Endothelial cell of umbilical vein (primary cell): ENCODE data around the gene HLA-DMA. TPM values are rescaled to one million over a fixed set of nuclear protein-coding genes. Genes with fewer than 3 reads are reported as not detected.

ENCODE experiments used
- BruUV-seq: library from RNA; stranded (reverse); fragments of 400-500 nt; replicated peaks from 2 replicates; lab custom pipeline; 2021; lab: Mats Ljungman, UMichigan
- CTCF ChIA-PET: fragments of 300-600, 350-600 bp; sonication (Branson Sonifier 250); formaldehyde crosslinking; loops from one replicate; lab custom pipeline; 2021; ENCODE audit warnings: antibody characterized with exemption, inconsistent platforms; lab: Charles Lee
- POLR2A ChIA-PET: fragments of 300-600, 350-600 bp; sonication (Branson Sonifier 250); formaldehyde crosslinking; loops from one replicate; lab custom pipeline; 2021; ENCODE audit warnings: antibody characterized with exemption, inconsistent platforms; lab: Charles Lee
- DNase-seq: peaks from one replicate; pipeline ENCODE4 v3.0.0-alpha.2; 2011; ENCODE audit warnings: low read depth, low spot score
- FAIRE-seq: peaks from 2 replicates; lab custom pipeline; 2011; peaks lifted over from hg19 to GRCh38; lab: Jason Lieb, UNC
- H2AFZ ChIP-seq: 2 replicates; pipeline ENCODE4 v1.6.0; 2012; ENCODE audit warnings: low read depth, low read length, control low read depth, inconsistent platforms
- H3K27ac ChIP-seq: 2 replicates; pipeline ENCODE4 v1.5.1; 2011; ENCODE audit warnings: low read depth, mild to moderate bottlenecking, control low read depth, low read length, moderate library complexity; ENCODE audit not compliant: insufficient read depth
- H3K27me3 ChIP-seq, 2 experiments: 2 replicates each; pipeline versions ENCODE4 v1.6.0 to v1.6.1; 2011; ENCODE audit warnings: low read length in 2 of 2, mixed read lengths in 1 of 2; ENCODE audit not compliant: control insufficient read depth in 2 of 2, insufficient read depth in 2 of 2
- H3K36me3 ChIP-seq, 2 experiments: 2 replicates in 1 of 2; 3 replicates in 1 of 2; pipeline ENCODE4 v1.5.1; 2011; ENCODE audit warnings: low read length in 2 of 2, mild to moderate bottlenecking in 1 of 2, moderate library complexity in 1 of 2; ENCODE audit not compliant: control insufficient read depth in 2 of 2, insufficient read depth in 2 of 2; ENCODE audit errors: extremely low read depth in 1 of 2
- H3K4me1 ChIP-seq: 3 replicates; pipeline ENCODE4 v1.5.1; 2011; ENCODE audit warnings: mild to moderate bottlenecking, low read length; ENCODE audit not compliant: control insufficient read depth, insufficient read depth; ENCODE audit errors: extremely low read depth
- H3K4me2 ChIP-seq: 2 replicates; pipeline ENCODE4 v1.6.1; 2011; ENCODE audit warnings: low read length, control low read depth, mixed read lengths; ENCODE audit not compliant: insufficient read depth
- H3K4me3 ChIP-seq, 3 experiments: fragments of 200-600 bp in 1 of 3; sonication (generic), shearing (Covaris generic) in 1 of 3; replicated peaks in 1 of 3; 2 replicates each; pipeline ENCODE4 v1.5.1; 2011 to 2016; ENCODE audit warnings: control low read depth in 3 of 3, low read length in 3 of 3, mild to moderate bottlenecking in 2 of 3, inconsistent platforms in 1 of 3, low read depth in 1 of 3, moderate library complexity in 1 of 3; ENCODE audit not compliant: insufficient read depth in 1 of 3
- H3K79me2 ChIP-seq: 2 replicates; pipeline ENCODE4 v1.6.0; 2012; ENCODE audit warnings: low read length, inconsistent platforms; ENCODE audit not compliant: control insufficient read depth, insufficient read depth
- H3K9ac ChIP-seq: replicated peaks from 2 replicates; pipeline ENCODE3; 2011; ENCODE audit warnings: low read length, control low read depth; ENCODE audit not compliant: insufficient read depth; ENCODE audit errors: extremely low read depth
- H3K9me1 ChIP-seq: replicated peaks from 3 replicates; pipeline ENCODE4 v1.6.0; 2011; ENCODE audit warnings: mild to moderate bottlenecking, low read length; ENCODE audit not compliant: control insufficient read depth, insufficient read depth; ENCODE audit errors: extremely low read depth
- H3K9me3 ChIP-seq: replicated peaks from 2 replicates; pipeline ENCODE4 v1.5.1; 2012; ENCODE audit warnings: low read length, inconsistent platforms; ENCODE audit not compliant: control insufficient read depth, insufficient read depth
- H4K20me1 ChIP-seq: replicated peaks from 2 replicates; pipeline ENCODE3; 2011; ENCODE audit warnings: mild to moderate bottlenecking, low read length; ENCODE audit not compliant: control insufficient read depth, insufficient read depth; ENCODE audit errors: extremely low read depth
- CTCF ChIP-seq, 2 donors: IDR thresholded peaks; 1 replicate in 1 of 2; 2 replicates in 1 of 2; pipeline ENCODE4 v1.5.1; 2011; ENCODE audit warnings: low read length in 2 of 2, mild to moderate bottlenecking in 2 of 2, moderate library complexity in 2 of 2, control low read depth in 1 of 2, inconsistent platforms in 1 of 2, low read depth in 1 of 2; ENCODE audit not compliant: insufficient read depth in 1 of 2; ENCODE audit errors: extremely low read depth in 1 of 2
- EZH2 ChIP-seq: IDR thresholded peaks from 2 replicates; pipeline ENCODE4 v1.6.1; 2012; ENCODE audit warnings: borderline replicate concordance, low read depth, mild to moderate bottlenecking, moderate library complexity, low read length, inconsistent platforms; ENCODE audit not compliant: severe bottlenecking
- FOS ChIP-seq: IDR thresholded peaks from 2 replicates; pipeline ENCODE4 v1.6.1; 2011; ENCODE audit warnings: mild to moderate bottlenecking, low read length, moderate library complexity, borderline replicate concordance; ENCODE audit not compliant: insufficient read depth
- GATA2 ChIP-seq: IDR thresholded peaks from 2 replicates; pipeline ENCODE4 v1.7.0; 2011; ENCODE audit warnings: low read depth, mild to moderate bottlenecking, moderate library complexity, mixed read lengths, low read length; ENCODE audit not compliant: insufficient read length, insufficient read depth
- JUN ChIP-seq: IDR thresholded peaks from 2 replicates; pipeline ENCODE4 v1.6.1; 2011; ENCODE audit warnings: borderline replicate concordance, low read depth; ENCODE audit not compliant: insufficient read length, insufficient read depth
- MAX ChIP-seq: IDR thresholded peaks from 2 replicates; pipeline ENCODE4 v1.6.1; 2011; ENCODE audit not compliant: insufficient read depth, insufficient read length
- MYC ChIP-seq: IDR thresholded peaks from one replicate; pipeline ENCODE4 v1.6.1; 2011; ENCODE audit warnings: mild to moderate bottlenecking, low read depth, low read length
- POLR2A ChIP-seq: IDR thresholded peaks from 2 replicates; pipeline ENCODE4 v1.6.1; 2012; ENCODE audit warnings: low read depth, mild to moderate bottlenecking, control low read depth, low read length
- POLR2AphosphoS5 ChIP-seq: IDR thresholded peaks from 2 replicates; pipeline ENCODE4 v1.6.1; 2012; ENCODE audit warnings: low read depth, mild to moderate bottlenecking, control low read depth, low read length, moderate library complexity; ENCODE audit not compliant: insufficient read depth
- dilution Hi-C: fragments of 300-500 bp; cut with MboI; formaldehyde crosslinking; loops from one replicate; pipeline ENCODE4 v1.15.0; 2019; ENCODE audit warnings: low sequenced_read_pairs; ENCODE audit not compliant: extremely low pct_ligation_motif_present
- intact Hi-C: fragments of 100-400 bp; cut with micrococcal nuclease; formaldehyde crosslinking; loops from one replicate; pipeline ENCODE4 v1.10.0; 2022
- polyA plus RNA-seq, 4 experiments: library from polyadenylated mRNA; depleted of rRNA in 3 of 4; stranded (reverse) in 3 of 4; unstranded in 1 of 4; fragments of >200 nt; gene quantifications; 2 replicates each; pipeline versions ENCODE4 v1.2.1 to v1.2.3, GENCODE V29; 2011 to 2012; ENCODE audit warnings: missing spikeins in 1 of 4
- total RNA-seq: library from RNA; stranded (reverse); gene quantifications from 2 replicates; pipeline ENCODE4 v1.2.3, GENCODE V29; 2021

HLA-DMA gene
- total and polyA plus RNA-seq, 2 donors (not counting 3 experiments of a cell fraction or from before 2014, with no cell fraction given), result 1.2 to 7.7 TPM

GRCh38 chr6:32991972-32992371, 39.1 kb upstream of the HLA-DMA start:
- no peak for TF ChIP-seq POLR2A
- TF ChIP-seq EZH2, result no peak
- TF ChIP-seq POLR2AphosphoS5, result no peak
- no peak for TF ChIP-seq CTCF (IDR thresholded peaks at IDR 0.05; ENCODE audit: extremely low read depth in 1 of 2, insufficient read depth in 1 of 2, low read depth in 1 of 2, low read length in 2 of 2)
- TF ChIP-seq JUN, result no peak
- no peak for TF ChIP-seq MAX
- no peak for TF ChIP-seq GATA2
- no peak for TF ChIP-seq MYC
- no peak for TF ChIP-seq FOS
- no peaks in the 10 kb centered on the region for H3K9me3 ChIP-seq
- H3K27ac ChIP-seq, result no peak overlapping the region
- H3K4me3 ChIP-seq, result no peak overlapping the region
- no TSS peak for BruUV-seq
- no peaks in the 10 kb centered on the region for H4K20me1 ChIP-seq
- H3K9ac ChIP-seq, result no peak overlapping the region
- FAIRE-seq, result no peak
- no peak for DNase-seq
- peaks cover 4 to 19% of the 10 kb centered on the region in 2 experiments for H3K27me3 ChIP-seq
- no peaks in the 10 kb centered on the region for H3K36me3 ChIP-seq
- peaks cover 11% of the 10 kb centered on the region for H3K4me1 ChIP-seq
- CTCF ChIA-PET, result interaction anchor here (0.6 to 1.5 kb wide), 4 partner anchors 23 to 564 kb away, joined by 3 to 4 read pairs (median 3); partner anchors contain the start of gene TAP2
- no peak overlapping the region for H2AFZ ChIP-seq
- no peak overlapping the region for H3K4me2 ChIP-seq
- no peaks in the 10 kb centered on the region for H3K79me2 ChIP-seq
- intact Hi-C loops, result no loop called here
- no peaks in the 10 kb centered on the region for H3K9me1 ChIP-seq
- dilution Hi-C loops, result no loop called here
- POLR2A ChIA-PET, result interaction anchor here (1.1 kb wide), 1 partner anchor 19 kb away, joined by 6 read pairs; no protein-coding TSS in a partner anchor
